GM21367 (cell line): ENCODE data around the gene OFD1.
"Not testable (repeated sequence)": the region's sequence is repeated elsewhere in the genome, so short reads cannot be mapped to it uniquely, and the experiment has no call there.

Experiments
- ATAC-seq: cut with Tn5 transposase; IDR thresholded peaks from one replicate; pipeline ENCODE4 v1.9.1; 2021; ENCODE audit not compliant: unreplicated experiment

Gene OFD1

GRCh38 chrX:13703135-13703534 lies 31.4 kb upstream of the OFD1 start:
- no peak for ATAC-seq

GRCh38 chrX:13703589-13703988 lies 31.0 kb upstream of the OFD1 start:
- ATAC-seq: no peak

GRCh38 chrX:13711141-13711540 lies 23.4 kb upstream of the OFD1 start:
- no peak for ATAC-seq

GRCh38 chrX:13716455-13716854 lies 18.1 kb upstream of the OFD1 start:
- no peak for ATAC-seq

- ATAC-seq: no peak
Observed at GRCh38 chrX:13716905-13717304, 17.6 kb upstream of the OFD1 start.

GRCh38 chrX:13717700-13718472 lies 16.7 kb upstream of the OFD1 start:
- ATAC-seq: no peak

- no peak for ATAC-seq
Observed at GRCh38 chrX:13719192-13719856, 15.2 kb upstream of the OFD1 start.

GRCh38 chrX:13721371-13721770 lies 13.2 kb upstream of the OFD1 start:
- ATAC-seq: no peak

- no peak for ATAC-seq
Observed at GRCh38 chrX:13721819-13722519, 12.6 kb upstream of the OFD1 start.

GRCh38 chrX:13724878-13725277 lies 9.7 kb upstream of the OFD1 start:
- ATAC-seq: not testable (repeated sequence)

GRCh38 chrX:13726583-13726982 lies 8.0 kb upstream of the OFD1 start:
- ATAC-seq: not testable (repeated sequence)

- not testable (repeated sequence) for ATAC-seq
Observed at GRCh38 chrX:13730523-13730922, 4.0 kb upstream of the OFD1 start.

GRCh38 chrX:13732246-13733067 lies 2.1 kb upstream of the OFD1 start:
- no peak for ATAC-seq

GRCh38 chrX:13733506-13733905 lies 1.0 kb upstream of the OFD1 start:
- ATAC-seq: no peak

GRCh38 chrX:13741695-13742094 lies 7.1 kb downstream of the OFD1 start:
- no peak for ATAC-seq

- ATAC-seq: peak; percentile 83
Observed at GRCh38 chrX:13742397-13743176, 8.0 kb downstream of the OFD1 start.

- no peak for ATAC-seq
Observed at GRCh38 chrX:13747836-13748235, 13.3 kb downstream of the OFD1 start.

GRCh38 chrX:13748486-13748885 lies 13.9 kb downstream of the OFD1 start:
- ATAC-seq: no peak

GRCh38 chrX:13750204-13750603 lies 15.7 kb downstream of the OFD1 start:
- ATAC-seq: no peak

- no peak for ATAC-seq
Observed at GRCh38 chrX:13750812-13751211, 16.3 kb downstream of the OFD1 start.
